Skin epidermis (tissue), 12 donors: ENCODE results near the gene NRROS.

ENCODE experiments used
- H3K27ac ChIP-seq, 21 experiments: fragments of 200-600 bp; sonication (generic) in 11 of 21; one replicate each; pipeline ENCODE4 v1.5.0; 2020; ENCODE audit warnings: mild to moderate bottlenecking in 3 of 21, inconsistent platforms in 2 of 21, moderate library complexity in 2 of 21
- H3K4me3 ChIP-seq, 7 experiments: fragments of 200-600 bp; sonication (generic) in 2 of 7; one replicate each; pipeline ENCODE4 v1.5.0; 2020; ENCODE audit warnings: inconsistent platforms in 2 of 7, mild to moderate bottlenecking in 2 of 7, moderate library complexity in 1 of 7

The NRROS gene

DNA sequence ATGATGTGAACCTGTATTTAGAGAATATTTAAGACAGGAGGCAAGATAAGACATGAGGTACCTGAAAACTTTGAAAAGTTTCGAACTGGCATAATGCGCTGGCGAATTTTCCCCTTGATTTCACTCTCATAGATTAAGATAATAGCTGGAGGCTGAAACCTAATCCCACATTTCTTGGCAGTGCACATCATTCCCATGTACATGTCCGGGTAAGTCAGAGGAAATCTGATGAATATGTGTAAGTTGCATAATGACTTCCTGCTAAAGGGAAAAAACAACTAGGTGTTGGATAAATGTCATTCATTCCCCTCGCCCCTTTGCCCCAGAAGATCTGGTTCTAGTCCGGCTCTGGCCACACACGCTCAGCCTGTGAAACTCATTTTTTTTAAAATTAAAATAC is 69.0 kb downstream of the NRROS start:
- Histone ChIP-seq H3K27ac (no peak overlapping the region), H3K4me3 (no peak overlapping the region)
